ENCODE measurements around the gene SPG11.
"Not testable (repeated sequence)": the region's sequence is repeated elsewhere in the genome, so short reads cannot be mapped to it uniquely, and the experiment has no call there.

Gene SPG11, protein sequence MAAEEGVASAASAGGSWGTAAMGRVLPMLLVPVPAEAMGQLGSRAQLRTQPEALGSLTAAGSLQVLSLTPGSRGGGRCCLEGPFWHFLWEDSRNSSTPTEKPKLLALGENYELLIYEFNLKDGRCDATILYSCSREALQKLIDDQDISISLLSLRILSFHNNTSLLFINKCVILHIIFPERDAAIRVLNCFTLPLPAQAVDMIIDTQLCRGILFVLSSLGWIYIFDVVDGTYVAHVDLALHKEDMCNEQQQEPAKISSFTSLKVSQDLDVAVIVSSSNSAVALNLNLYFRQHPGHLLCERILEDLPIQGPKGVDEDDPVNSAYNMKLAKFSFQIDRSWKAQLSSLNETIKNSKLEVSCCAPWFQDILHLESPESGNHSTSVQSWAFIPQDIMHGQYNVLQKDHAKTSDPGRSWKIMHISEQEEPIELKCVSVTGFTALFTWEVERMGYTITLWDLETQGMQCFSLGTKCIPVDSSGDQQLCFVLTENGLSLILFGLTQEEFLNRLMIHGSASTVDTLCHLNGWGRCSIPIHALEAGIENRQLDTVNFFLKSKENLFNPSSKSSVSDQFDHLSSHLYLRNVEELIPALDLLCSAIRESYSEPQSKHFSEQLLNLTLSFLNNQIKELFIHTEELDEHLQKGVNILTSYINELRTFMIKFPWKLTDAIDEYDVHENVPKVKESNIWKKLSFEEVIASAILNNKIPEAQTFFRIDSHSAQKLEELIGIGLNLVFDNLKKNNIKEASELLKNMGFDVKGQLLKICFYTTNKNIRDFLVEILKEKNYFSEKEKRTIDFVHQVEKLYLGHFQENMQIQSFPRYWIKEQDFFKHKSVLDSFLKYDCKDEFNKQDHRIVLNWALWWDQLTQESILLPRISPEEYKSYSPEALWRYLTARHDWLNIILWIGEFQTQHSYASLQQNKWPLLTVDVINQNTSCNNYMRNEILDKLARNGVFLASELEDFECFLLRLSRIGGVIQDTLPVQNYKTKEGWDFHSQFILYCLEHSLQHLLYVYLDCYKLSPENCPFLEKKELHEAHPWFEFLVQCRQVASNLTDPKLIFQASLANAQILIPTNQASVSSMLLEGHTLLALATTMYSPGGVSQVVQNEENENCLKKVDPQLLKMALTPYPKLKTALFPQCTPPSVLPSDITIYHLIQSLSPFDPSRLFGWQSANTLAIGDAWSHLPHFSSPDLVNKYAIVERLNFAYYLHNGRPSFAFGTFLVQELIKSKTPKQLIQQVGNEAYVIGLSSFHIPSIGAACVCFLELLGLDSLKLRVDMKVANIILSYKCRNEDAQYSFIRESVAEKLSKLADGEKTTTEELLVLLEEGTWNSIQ (N-terminal part only)

GRCh38 chr15:44663410-44664308 is at the start of gene SPG11:
Gene SPG11 (minus strand): TSS chr15:44663662. CDS start chr15:44663647, 15 bp downstream.
- Histone ChIP-seq H3K9ac (ENCODE audit: low read length) (peak within 1 kb of the TSS; percentile 98), H3K9me3 (ENCODE audit: control insufficient read depth, low read length) (no peaks in the 10 kb centered on the region), H3K4me3 (ENCODE audit: low read length) (peak within 1 kb of the TSS; percentile 88), H3K4me1 (ENCODE audit: control insufficient read depth, insufficient read depth, low read length) (peaks cover 13% of the 10 kb centered on the region), H3K27me3 (ENCODE audit: control insufficient read depth, insufficient read depth, low read length) (no peaks in the 10 kb centered on the region), H3K36me3 (ENCODE audit: control insufficient read depth, insufficient read depth, low read length) (no peaks in the 10 kb centered on the region)

DNA sequence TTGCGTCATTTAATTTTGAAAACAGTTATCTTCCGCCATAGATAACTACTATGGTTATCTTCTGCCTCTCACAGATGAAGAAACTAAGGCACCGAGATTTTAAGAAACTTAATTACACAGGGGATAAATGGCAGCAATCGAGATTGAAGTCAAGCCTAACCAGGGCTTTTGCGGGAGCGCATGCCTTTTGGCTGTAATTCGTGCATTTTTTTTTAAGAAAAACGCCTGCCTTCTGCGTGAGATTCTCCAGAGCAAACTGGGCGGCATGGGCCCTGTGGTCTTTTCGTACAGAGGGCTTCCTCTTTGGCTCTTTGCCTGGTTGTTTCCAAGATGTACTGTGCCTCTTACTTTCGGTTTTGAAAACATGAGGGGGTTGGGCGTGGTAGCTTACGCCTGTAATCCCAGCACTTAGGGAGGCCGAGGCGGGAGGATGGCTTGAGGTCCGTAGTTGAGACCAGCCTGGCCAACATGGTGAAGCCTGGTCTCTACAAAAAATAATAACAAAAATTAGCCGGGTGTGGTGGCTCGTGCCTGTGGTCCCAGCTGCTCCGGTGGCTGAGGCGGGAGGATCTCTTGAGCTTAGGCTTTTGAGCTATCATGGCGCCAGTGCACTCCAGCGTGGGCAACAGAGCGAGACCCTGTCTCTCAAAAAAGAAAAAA is 49.0 kb upstream of the SPG11 start:
- H3K9me3 ChIP-seq (ENCODE audit: control insufficient read depth, low read length), result no peaks in the 10 kb centered on the region
- H3K36me3 ChIP-seq (ENCODE audit: control insufficient read depth, insufficient read depth, low read length), result peaks cover 13% of the 10 kb centered on the region
- H3K9ac ChIP-seq (ENCODE audit: low read length), result peak overlapping the region; percentile 100
- H3K4me1 ChIP-seq (ENCODE audit: control insufficient read depth, insufficient read depth, low read length), result peaks cover 46% of the 10 kb centered on the region
- no peaks in the 10 kb centered on the region for H3K27me3 ChIP-seq (ENCODE audit: control insufficient read depth, insufficient read depth, low read length)
- peak overlapping the region; percentile 97 for H3K4me3 ChIP-seq (ENCODE audit: low read length)

DNA sequence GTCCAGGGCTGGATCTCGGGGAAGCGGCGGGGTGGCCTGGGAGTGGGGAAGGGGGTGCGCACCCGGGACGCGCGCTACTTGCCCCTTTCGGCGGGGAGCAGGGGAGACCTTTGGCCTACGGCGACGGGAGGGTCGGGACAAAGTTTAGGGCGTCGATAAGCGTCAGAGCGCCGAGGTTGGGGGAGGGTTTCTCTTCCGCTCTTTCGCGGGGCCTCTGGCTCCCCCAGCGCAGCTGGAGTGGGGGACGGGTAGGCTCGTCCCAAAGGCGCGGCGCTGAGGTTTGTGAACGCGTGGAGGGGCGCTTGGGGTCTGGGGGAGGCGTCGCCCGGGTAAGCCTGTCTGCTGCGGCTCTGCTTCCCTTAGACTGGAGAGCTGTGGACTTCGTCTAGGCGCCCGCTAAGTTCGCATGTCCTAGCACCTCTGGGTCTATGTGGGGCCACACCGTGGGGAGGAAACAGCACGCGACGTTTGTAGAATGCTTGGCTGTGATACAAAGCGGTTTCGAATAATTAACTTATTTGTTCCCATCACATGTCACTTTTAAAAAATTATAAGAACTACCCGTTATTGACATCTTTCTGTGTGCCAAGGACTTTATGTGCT is 48.4 kb upstream of the SPG11 start:
- Histone ChIP-seq H3K9me3 (ENCODE audit: control insufficient read depth, low read length) (no peaks in the 10 kb centered on the region), H3K4me1 (ENCODE audit: control insufficient read depth, insufficient read depth, low read length) (peaks cover 53% of the 10 kb centered on the region), H3K9ac (ENCODE audit: low read length) (peak overlapping the region; percentile 100), H3K36me3 (ENCODE audit: control insufficient read depth, insufficient read depth, low read length) (peaks cover 12% of the 10 kb centered on the region), H3K4me3 (ENCODE audit: low read length) (peak overlapping the region; percentile 97), H3K27me3 (ENCODE audit: control insufficient read depth, insufficient read depth, low read length) (no peaks in the 10 kb centered on the region)

DNA sequence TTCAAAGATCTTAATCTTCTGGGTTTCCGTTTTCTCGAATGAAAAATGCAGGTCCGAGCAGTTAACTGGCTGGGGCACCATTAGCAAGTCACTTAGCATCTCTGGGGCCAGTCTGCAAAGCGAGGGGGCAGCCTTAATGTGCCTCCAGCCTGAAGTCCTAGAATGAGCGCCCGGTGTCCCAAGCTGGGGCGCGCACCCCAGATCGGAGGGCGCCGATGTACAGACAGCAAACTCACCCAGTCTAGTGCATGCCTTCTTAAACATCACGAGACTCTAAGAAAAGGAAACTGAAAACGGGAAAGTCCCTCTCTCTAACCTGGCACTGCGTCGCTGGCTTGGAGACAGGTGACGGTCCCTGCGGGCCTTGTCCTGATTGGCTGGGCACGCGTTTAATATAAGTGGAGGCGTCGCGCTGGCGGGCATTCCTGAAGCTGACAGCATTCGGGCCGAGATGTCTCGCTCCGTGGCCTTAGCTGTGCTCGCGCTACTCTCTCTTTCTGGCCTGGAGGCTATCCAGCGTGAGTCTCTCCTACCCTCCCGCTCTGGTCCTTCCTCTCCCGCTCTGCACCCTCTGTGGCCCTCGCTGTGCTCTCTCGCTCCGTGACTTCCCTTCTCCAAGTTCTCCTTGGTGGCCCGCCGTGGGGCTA is 47.8 kb upstream of the SPG11 start, which contains the start of the genes B2M and PATL2:
TSS of gene B2M (plus strand) at position 422 of the 647 bp plus-strand sequence. CDS start at position 452, 30 bp downstream.
TSS of gene PATL2 (minus strand) at position 228 of the 647 bp plus-strand sequence. CDS start 34,833 bp downstream, outside the sequence.
- Histone ChIP-seq H3K4me1 (ENCODE audit: control insufficient read depth, insufficient read depth, low read length) (peaks cover 59% of the 10 kb centered on the region), H3K36me3 (ENCODE audit: control insufficient read depth, insufficient read depth, low read length) (peaks cover 8% of the 10 kb centered on the region), H3K9me3 (ENCODE audit: control insufficient read depth, low read length) (no peaks in the 10 kb centered on the region), H3K4me3 (ENCODE audit: low read length) (peak within 1 kb of the TSS; percentile 97), H3K9ac (ENCODE audit: low read length) (peak within 1 kb of the TSS; percentile 100), H3K27me3 (ENCODE audit: control insufficient read depth, insufficient read depth, low read length) (no peaks in the 10 kb centered on the region)

- H3K9me3 ChIP-seq (ENCODE audit: control insufficient read depth, low read length), result no peaks in the 10 kb centered on the region
- no peaks in the 10 kb centered on the region for H3K27me3 ChIP-seq (ENCODE audit: control insufficient read depth, insufficient read depth, low read length)
- H3K9ac ChIP-seq (ENCODE audit: low read length), result peak overlapping the region; percentile 100
- H3K4me3 ChIP-seq (ENCODE audit: low read length), result peak overlapping the region; percentile 97
- peaks cover under 1% of the 10 kb centered on the region for H3K36me3 ChIP-seq (ENCODE audit: control insufficient read depth, insufficient read depth, low read length)
- H3K4me1 ChIP-seq (ENCODE audit: control insufficient read depth, insufficient read depth, low read length), result peaks cover 66% of the 10 kb centered on the region
Measured at GRCh38 chr15:44710236-44711095, 47.0 kb upstream of the SPG11 start.

- no peaks in the 10 kb centered on the region for H3K36me3 ChIP-seq (ENCODE audit: control insufficient read depth, insufficient read depth, low read length)
- peaks cover 54% of the 10 kb centered on the region for H3K4me1 ChIP-seq (ENCODE audit: control insufficient read depth, insufficient read depth, low read length)
Measured at GRCh38 chr15:44706946-44707636, 43.6 kb upstream of the SPG11 start.

GRCh38 chr15:44706401-44706800 is 42.9 kb upstream of the SPG11 start:
- peaks cover 54% of the 10 kb centered on the region for H3K4me1 ChIP-seq (ENCODE audit: control insufficient read depth, insufficient read depth, low read length)
- H3K27me3 ChIP-seq (ENCODE audit: control insufficient read depth, insufficient read depth, low read length), result no peaks in the 10 kb centered on the region
- H3K9me3 ChIP-seq (ENCODE audit: control insufficient read depth, low read length), result no peaks in the 10 kb centered on the region
- no peak overlapping the region for H3K4me3 ChIP-seq (ENCODE audit: low read length)
- no peaks in the 10 kb centered on the region for H3K36me3 ChIP-seq (ENCODE audit: control insufficient read depth, insufficient read depth, low read length)
- peak overlapping the region; percentile 56 for H3K9ac ChIP-seq (ENCODE audit: low read length)

More at GRCh38 chr15:44706946-44707636, 43.6 kb upstream of the SPG11 start:
- Histone ChIP-seq H3K4me3 (ENCODE audit: low read length) (no peak overlapping the region), H3K9ac (ENCODE audit: low read length) (peak overlapping the region; percentile 56), H3K27me3 (ENCODE audit: control insufficient read depth, insufficient read depth, low read length) (no peaks in the 10 kb centered on the region), H3K9me3 (ENCODE audit: control insufficient read depth, low read length) (no peaks in the 10 kb centered on the region)

DNA sequence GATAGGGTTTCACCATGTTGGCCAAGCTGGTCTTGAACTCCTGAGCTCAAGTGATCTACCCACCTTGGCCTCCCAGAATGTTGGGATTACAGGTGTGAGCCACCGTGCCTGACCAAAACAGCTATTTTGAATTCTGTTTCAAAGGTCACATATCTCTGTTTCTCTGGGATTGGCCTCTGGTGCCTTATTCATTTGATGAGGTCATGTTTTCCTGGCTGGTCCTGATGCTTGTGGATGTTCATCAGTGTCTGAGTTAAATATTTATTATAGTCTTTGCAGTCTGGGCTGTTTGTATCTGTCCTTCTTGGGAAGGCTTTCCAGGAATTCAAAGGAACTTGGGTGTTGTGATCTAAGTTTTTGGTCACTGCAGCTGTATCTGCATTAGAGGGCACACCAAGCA is 42.5 kb upstream of the SPG11 start:
- H3K9ac ChIP-seq (ENCODE audit: low read length), result no peak overlapping the region
- H3K4me3 ChIP-seq (ENCODE audit: low read length), result no peak overlapping the region
- peaks cover 54% of the 10 kb centered on the region for H3K4me1 ChIP-seq (ENCODE audit: control insufficient read depth, insufficient read depth, low read length)
- no peaks in the 10 kb centered on the region for H3K36me3 ChIP-seq (ENCODE audit: control insufficient read depth, insufficient read depth, low read length)
- no peaks in the 10 kb centered on the region for H3K27me3 ChIP-seq (ENCODE audit: control insufficient read depth, insufficient read depth, low read length)
- no peaks in the 10 kb centered on the region for H3K9me3 ChIP-seq (ENCODE audit: control insufficient read depth, low read length)

DNA sequence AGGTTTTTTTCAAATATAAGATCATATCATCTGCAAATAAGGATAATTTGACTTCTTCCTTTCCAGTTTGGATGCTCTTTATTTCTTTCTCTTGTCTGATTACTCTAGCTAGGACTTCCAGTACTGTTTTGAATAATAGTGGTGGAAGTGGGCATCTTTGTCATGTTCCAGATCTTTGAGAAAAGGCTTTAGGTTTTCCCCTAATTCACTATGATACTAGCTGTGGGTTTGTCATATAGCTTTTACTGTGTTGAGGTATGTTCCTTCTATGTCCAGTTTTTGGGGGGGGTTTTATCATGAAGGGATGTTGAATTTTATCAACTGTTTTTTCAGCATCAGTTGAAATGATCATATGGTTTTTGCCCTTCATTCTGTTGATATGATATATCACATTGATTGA is 37.2 kb upstream of the SPG11 start:
- not testable (repeated sequence) for H3K9me3 ChIP-seq (ENCODE audit: control insufficient read depth, low read length); H3K27me3 ChIP-seq (ENCODE audit: control insufficient read depth, insufficient read depth, low read length); H3K4me1 ChIP-seq (ENCODE audit: control insufficient read depth, insufficient read depth, low read length); H3K9ac ChIP-seq (ENCODE audit: low read length); H3K36me3 ChIP-seq (ENCODE audit: control insufficient read depth, insufficient read depth, low read length); H3K4me3 ChIP-seq (ENCODE audit: low read length)

Data from mucosa of stomach (tissue), 1 donor.